Adrenal gland (tissue), 5 donors: ENCODE data around the gene CADM1.

Experiments
- CTCF ChIP-seq, 6 experiments: fragments of 450-650 bp in 4 of 6; fragments of 200-600 bp in 2 of 6; sonication (generic) in 1 of 6; IDR thresholded peaks; 1 replicate in 5 of 6; 2 replicates in 1 of 6; pipeline versions ENCODE4 v1.5.1 to v1.8.0; 2016 to 2021; ENCODE audit warnings: antibody characterized with exemption in 6 of 6, mild to moderate bottlenecking in 2 of 6, moderate library complexity in 1 of 6
- POLR2A ChIP-seq, 2 donors: fragments of 450-650 bp; IDR thresholded peaks; one replicate each; pipeline ENCODE4 v1.6.1; 2017; ENCODE audit warnings: antibody characterized with exemption in 2 of 2, mild to moderate bottlenecking in 2 of 2, moderate library complexity in 1 of 2
- donor health status: DM: no; HTN: no; CAD: no.

GRCh38 chr11:115364896-115365295 is 139.3 kb downstream of the CADM1 start:
- TF ChIP-seq CTCF (IDR thresholded peaks at IDR 0.05) (no peak), POLR2A (IDR thresholded peaks at IDR 0.05) (no peak)
